ENCODE data around the gene SEPTIN1. TPM values are rescaled to one million over a fixed set of nuclear protein-coding genes. Genes with fewer than 3 reads are reported as not detected.

Gene SEPTIN1
- total RNA-seq, 1 experiment from 2014 or later = 0.34 TPM

DNA sequence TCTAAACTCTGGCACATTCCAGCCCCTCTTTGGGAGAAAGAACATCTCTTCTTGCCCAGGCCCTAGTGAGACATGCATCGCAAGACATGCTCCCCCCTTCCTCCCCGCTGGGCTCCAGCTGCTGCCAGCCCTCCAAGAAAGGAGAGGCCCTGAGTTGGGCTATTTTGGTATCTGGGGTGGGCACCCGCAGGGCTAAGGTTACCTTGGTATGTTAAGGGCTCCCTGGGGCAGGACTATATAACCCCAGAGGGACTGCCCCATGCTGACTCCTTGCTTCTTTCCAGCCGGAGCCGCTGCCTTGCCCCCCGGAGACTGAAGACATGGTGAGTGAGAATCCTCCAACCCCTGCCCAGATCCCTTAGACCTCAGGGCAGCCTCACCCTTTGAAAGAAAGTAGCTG lies 7.8 kb downstream of the SEPTIN1 start, which contains the start of gene MYL11:
Gene MYL11, plus strand, starts transcription at position 265 of the 400 bp plus-strand sequence. Its CDS starts 56 bp downstream, at position 321.
- POLR2A ChIA-PET = no interaction called here
- CTCF ChIA-PET = no interaction called here
- H3K9me3 Mint-ChIP-seq (ENCODE audit: unreplicated experiment) = no peaks in the 10 kb centered on the region

DNA sequence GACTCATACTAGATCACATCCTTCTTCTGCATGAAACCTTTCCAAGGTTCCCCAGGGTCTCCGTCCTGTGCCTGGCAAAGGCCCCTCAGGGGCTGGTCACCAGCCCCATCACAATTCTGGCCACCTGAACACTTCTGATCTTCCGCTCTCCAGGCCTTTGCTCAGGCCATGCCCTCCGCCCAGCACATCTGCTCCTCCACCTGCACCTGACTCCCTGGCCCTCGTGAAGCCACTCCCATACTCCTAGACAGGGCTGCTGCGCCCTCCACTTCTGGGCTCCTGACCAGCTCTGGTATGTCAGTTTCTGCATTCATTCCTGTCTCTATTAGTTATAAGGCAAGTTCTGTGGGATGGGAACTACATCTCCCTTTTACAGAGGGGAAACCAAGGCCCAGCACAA lies 9.6 kb downstream of the SEPTIN1 start:
- Histone ChIP-seq H3K36me3 (ENCODE audit: control insufficient read depth, insufficient read depth, low read length) (no peaks in the 10 kb centered on the region), H3K9me3 (no peaks in the 10 kb centered on the region), H3K4me3 (ENCODE audit: low read depth, low read length) (no peak overlapping the region), H3K4me1 (peaks cover 32% of the 10 kb centered on the region), H3K27me3 (replicated peaks; ENCODE audit: control insufficient read depth, insufficient read depth, low read length) (no peaks in the 10 kb centered on the region)
- Mint-ChIP-seq H3K4me3 (ENCODE audit: unreplicated experiment) (no peak overlapping the region), H3K4me1 (ENCODE audit: low read depth, unreplicated experiment) (peaks cover 27% of the 10 kb centered on the region), H3K27me3 (ENCODE audit: insufficient read depth, unreplicated experiment) (no peaks in the 10 kb centered on the region), H3K27ac (ENCODE audit: unreplicated experiment) (peak overlapping the region; percentile 99), H3K36me3 (ENCODE audit: insufficient read depth, unreplicated experiment) (peaks cover 19% of the 10 kb centered on the region), H3K9me3 (ENCODE audit: unreplicated experiment) (no peaks in the 10 kb centered on the region)
- TF ChIP-seq, protein P1, sequence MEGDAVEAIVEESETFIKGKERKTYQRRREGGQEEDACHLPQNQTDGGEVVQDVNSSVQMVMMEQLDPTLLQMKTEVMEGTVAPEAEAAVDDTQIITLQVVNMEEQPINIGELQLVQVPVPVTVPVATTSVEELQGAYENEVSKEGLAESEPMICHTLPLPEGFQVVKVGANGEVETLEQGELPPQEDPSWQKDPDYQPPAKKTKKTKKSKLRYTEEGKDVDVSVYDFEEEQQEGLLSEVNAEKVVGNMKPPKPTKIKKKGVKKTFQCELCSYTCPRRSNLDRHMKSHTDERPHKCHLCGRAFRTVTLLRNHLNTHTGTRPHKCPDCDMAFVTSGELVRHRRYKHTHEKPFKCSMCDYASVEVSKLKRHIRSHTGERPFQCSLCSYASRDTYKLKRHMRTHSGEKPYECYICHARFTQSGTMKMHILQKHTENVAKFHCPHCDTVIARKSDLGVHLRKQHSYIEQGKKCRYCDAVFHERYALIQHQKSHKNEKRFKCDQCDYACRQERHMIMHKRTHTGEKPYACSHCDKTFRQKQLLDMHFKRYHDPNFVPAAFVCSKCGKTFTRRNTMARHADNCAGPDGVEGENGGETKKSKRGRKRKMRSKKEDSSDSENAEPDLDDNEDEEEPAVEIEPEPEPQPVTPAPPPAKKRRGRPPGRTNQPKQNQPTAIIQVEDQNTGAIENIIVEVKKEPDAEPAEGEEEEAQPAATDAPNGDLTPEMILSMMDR (IDR thresholded peaks at IDR 0.05; ENCODE audit: insufficient read depth in 1 of 2, low read depth in 1 of 2, low read length in 1 of 2, severe bottlenecking in 1 of 2, unreplicated experiment in 1 of 2) = no peak
- no TSS peak for BruUV-seq (replicated peaks)
- DNase-seq = no peak
- intact Hi-C loops (cut with micrococcal nuclease; ENCODE audit: unreplicated experiment) = no loop called here
- ChIA-PET POLR2A (interaction anchor here (0.5 kb wide), 1 partner anchor 309 kb away, joined by 3 read pairs; no protein-coding TSS in a partner anchor), CTCF (no interaction called here)

More for the DNA sequence above, 7.8 kb downstream of the SEPTIN1 start, which contains the start of gene MYL11:
- no peaks in the 10 kb centered on the region for H3K27me3 Mint-ChIP-seq (ENCODE audit: insufficient read depth, unreplicated experiment)
- H3K4me3 Mint-ChIP-seq (ENCODE audit: unreplicated experiment) = no peak within 1 kb of the TSS
- intact Hi-C loops (cut with micrococcal nuclease; ENCODE audit: unreplicated experiment) = no loop called here
- Histone ChIP-seq H3K9me3 (no peaks in the 10 kb centered on the region), H3K4me3 (ENCODE audit: low read depth, low read length) (no peak within 1 kb of the TSS), H3K27me3 (replicated peaks; ENCODE audit: control insufficient read depth, insufficient read depth, low read length) (no peaks in the 10 kb centered on the region), H3K36me3 (ENCODE audit: control insufficient read depth, insufficient read depth, low read length) (no peaks in the 10 kb centered on the region), H3K4me1 (peaks cover 26% of the 10 kb centered on the region)
- H3K27ac Mint-ChIP-seq (ENCODE audit: unreplicated experiment) = peak within 1 kb of the TSS; percentile 57
- peaks cover 17% of the 10 kb centered on the region for H3K4me1 Mint-ChIP-seq (ENCODE audit: low read depth, unreplicated experiment)
- BruUV-seq (replicated peaks) = no TSS peak
- TF ChIP-seq, protein P1 (IDR thresholded peaks at IDR 0.05; ENCODE audit: insufficient read depth in 1 of 2, low read depth in 1 of 2, low read length in 1 of 2, severe bottlenecking in 1 of 2, unreplicated experiment in 1 of 2) = no peak
- DNase-seq = no peak
- peaks cover 27% of the 10 kb centered on the region for H3K36me3 Mint-ChIP-seq (ENCODE audit: insufficient read depth, unreplicated experiment)

DNA sequence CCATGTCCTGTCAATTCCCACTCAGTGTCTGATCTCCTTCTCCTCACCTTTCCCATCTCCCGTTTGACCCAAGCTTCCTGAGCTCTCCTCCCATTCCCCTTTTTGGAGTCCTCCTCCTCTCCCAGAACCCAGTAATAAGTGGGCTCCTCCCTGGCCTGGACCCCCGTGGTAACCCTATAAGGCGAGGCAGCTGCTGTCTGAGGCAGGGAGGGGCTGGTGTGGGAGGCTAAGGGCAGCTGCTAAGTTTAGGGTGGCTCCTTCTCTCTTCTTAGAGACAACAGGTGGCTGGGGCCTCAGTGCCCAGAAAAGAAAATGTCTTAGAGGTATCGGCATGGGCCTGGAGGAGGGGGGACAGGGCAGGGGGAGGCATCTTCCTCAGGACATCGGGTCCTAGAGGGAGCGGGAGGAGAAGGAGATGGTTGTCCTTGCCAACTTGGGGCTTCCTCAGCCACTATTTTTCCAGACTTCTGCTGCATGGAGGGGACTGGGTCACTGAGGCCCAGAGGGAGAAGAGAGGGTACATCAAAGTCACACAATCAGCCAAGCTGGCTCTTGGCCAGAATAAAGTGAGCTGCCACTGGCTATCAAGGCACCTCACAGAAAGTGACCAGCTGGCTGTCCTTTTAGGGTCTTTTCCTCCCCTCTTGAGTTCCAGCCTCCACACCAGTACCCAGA lies 10.2 kb downstream of the SEPTIN1 start:
- Histone ChIP-seq H3K27me3 (replicated peaks; ENCODE audit: control insufficient read depth, insufficient read depth, low read length) (no peaks in the 10 kb centered on the region), H3K4me1 (peaks cover 36% of the 10 kb centered on the region), H3K9me3 (no peaks in the 10 kb centered on the region), H3K4me3 (ENCODE audit: low read depth, low read length) (no peak overlapping the region), H3K36me3 (ENCODE audit: control insufficient read depth, insufficient read depth, low read length) (no peaks in the 10 kb centered on the region)
- ChIA-PET POLR2A (interaction anchor here (0.5 to 2.0 kb wide), 5 partner anchors 18 to 309 kb away, joined by 3 to 30 read pairs (median 10); partner anchors contain the start of genes ALDOA, CD2BP2, ZNF48 and ZNF771), CTCF (interaction anchor here (1.9 to 2.0 kb wide), 2 partner anchors 23 to 37 kb away, joined by 17 to 18 read pairs; partner anchors contain the start of gene ZNF48)
- H3K4me3 Mint-ChIP-seq (ENCODE audit: unreplicated experiment) = peak overlapping the region; percentile 83
- H3K36me3 Mint-ChIP-seq (ENCODE audit: insufficient read depth, unreplicated experiment) = peaks cover 13% of the 10 kb centered on the region
- intact Hi-C loops (cut with micrococcal nuclease; ENCODE audit: unreplicated experiment) = no loop called here
- no TSS peak for BruUV-seq (replicated peaks)
- TF ChIP-seq, protein P1 (IDR thresholded peaks at IDR 0.05; ENCODE audit: insufficient read depth in 1 of 2, low read depth in 1 of 2, low read length in 1 of 2, severe bottlenecking in 1 of 2, unreplicated experiment in 1 of 2) = no peak
- H3K27ac Mint-ChIP-seq (ENCODE audit: unreplicated experiment) = peak overlapping the region; percentile 99
- peaks cover 32% of the 10 kb centered on the region for H3K4me1 Mint-ChIP-seq (ENCODE audit: low read depth, unreplicated experiment)
- no peaks in the 10 kb centered on the region for H3K9me3 Mint-ChIP-seq (ENCODE audit: unreplicated experiment)
- no peaks in the 10 kb centered on the region for H3K27me3 Mint-ChIP-seq (ENCODE audit: insufficient read depth, unreplicated experiment)
- no peak for DNase-seq

Data from Caco-2 (cell line).